GM19023 (cell line): ENCODE measurements around the gene TTC5.
"Not testable (repeated sequence)": the region's sequence is repeated elsewhere in the genome, so short reads cannot be mapped to it uniquely, and the experiment has no call there.

Experiments
- ATAC-seq: cut with Tn5 transposase; IDR thresholded peaks from one replicate; pipeline ENCODE4 v1.9.1; 2021; ENCODE audit warnings: mild to moderate bottlenecking, moderate library complexity; ENCODE audit not compliant: unreplicated experiment

TTC5 gene, protein sequence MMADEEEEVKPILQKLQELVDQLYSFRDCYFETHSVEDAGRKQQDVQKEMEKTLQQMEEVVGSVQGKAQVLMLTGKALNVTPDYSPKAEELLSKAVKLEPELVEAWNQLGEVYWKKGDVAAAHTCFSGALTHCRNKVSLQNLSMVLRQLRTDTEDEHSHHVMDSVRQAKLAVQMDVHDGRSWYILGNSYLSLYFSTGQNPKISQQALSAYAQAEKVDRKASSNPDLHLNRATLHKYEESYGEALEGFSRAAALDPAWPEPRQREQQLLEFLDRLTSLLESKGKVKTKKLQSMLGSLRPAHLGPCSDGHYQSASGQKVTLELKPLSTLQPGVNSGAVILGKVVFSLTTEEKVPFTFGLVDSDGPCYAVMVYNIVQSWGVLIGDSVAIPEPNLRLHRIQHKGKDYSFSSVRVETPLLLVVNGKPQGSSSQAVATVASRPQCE

GRCh38 chr14:20305265-20306078 lies at the start of gene TTC5:
Gene TTC5 (minus strand): TSS chr14:20305951. CDS start chr14:20305937, 14 bp downstream.
- peak; percentile 97 for ATAC-seq

- ATAC-seq, result no peak
These were observed 45.1 kb upstream of the TTC5 start for GRCh38 chr14:20350860-20351259.

- no peak for ATAC-seq
These were observed 44.5 kb upstream of the TTC5 start for GRCh38 chr14:20350282-20350681.

- ATAC-seq, result no peak
These were observed 42.0 kb upstream of the TTC5 start for GRCh38 chr14:20347747-20348146.

DNA sequence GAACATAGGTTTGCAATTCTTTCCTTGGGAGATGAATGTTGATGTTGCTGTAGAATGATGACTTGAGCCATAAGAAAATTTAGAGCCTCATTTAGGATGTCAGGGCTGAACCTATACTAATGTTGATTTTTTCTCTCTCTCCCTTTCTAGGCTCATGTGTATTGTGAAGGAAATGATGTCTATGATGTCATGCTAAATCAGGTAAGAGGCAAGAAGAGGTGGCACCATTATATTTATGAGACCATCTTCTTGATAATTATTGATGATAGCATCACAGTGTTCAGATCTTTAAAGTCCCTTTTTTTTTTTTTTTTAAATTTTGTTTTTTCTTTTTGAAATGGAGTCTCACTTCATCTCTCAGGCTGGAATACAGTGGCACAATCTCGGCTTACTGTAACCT lies 41.0 kb upstream of the TTC5 start:
- ATAC-seq, result no peak

- ATAC-seq, result no peak
These were observed 39.6 kb upstream of the TTC5 start for GRCh38 chr14:20345366-20345765.

DNA sequence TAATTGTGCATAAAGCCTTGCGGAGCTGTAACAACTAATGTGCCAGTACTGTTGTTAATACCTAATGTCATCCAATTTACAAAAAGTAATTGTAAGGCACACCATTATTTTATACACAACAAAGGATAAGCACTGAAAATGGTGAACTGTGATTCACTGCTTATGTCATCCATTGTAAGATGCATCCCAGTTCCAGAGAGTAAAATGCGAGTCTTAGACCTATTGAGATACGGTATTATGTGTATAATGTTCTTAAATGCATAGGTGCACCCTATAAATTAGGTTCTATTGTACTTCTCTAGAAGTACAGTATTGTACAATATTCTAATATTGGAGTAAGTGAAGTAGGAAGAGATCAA lies 38.1 kb upstream of the TTC5 start:
- ATAC-seq, result no peak

DNA sequence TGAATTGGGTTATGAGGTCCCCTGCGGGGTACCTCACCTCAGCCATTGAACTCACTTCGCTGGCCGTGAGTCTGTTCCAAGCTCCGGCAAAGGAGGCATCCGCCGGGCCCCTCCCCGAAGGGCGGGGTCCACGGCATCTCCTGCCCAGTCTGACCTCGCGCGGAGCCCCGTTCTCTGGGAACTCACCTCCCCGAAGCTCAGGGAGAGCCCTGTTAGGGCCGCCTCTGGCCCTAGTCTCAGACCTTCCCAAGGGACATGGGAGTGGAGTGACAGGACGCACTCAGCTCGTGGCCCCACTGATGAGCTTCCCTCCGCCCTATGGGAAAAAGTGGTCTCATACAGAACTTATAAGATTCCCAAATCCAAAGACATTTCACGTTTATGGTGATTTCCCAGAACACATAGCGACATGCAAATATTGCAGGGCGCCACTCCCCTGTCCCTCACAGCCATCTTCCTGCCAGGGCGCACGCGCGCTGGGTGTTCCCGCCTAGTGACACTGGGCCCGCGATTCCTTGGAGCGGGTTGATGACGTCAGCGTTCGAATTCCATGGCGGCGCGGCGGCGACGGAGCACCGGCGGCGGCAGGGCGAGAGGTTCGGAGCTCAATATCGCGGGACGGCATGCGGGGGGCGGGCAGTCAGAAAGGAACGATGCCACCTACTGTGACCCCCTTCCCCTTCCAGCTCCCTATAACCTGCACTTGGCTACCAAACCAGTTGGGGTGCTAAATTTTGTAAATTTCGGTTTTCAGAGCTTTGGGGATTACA lies 37.5 kb upstream of the TTC5 start, which contains the start of gene PARP2:
TSS of gene PARP2 (plus strand) at position 544 of the 770 bp plus-strand sequence. CDS start at position 551, 7 bp downstream.
- peak; percentile 92 for ATAC-seq

DNA sequence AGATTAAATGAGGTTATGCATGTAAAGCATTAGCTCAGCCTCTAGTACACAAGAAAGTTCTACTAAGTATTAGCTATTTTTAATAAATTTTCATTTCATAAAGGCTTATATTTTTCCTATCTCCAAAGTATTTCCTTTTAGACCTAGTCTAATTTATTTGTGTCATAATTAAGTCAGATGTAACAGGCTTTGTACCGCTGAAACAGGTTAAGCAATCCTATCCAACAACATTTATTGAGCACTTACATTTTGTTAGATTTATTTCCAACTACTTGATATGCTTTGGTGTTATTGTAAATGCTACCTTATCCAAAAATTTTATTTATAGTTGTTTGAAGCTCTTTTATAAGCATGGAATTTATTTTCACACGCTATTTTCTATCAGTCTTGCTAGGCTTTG lies 35.9 kb upstream of the TTC5 start:
- no peak for ATAC-seq

DNA sequence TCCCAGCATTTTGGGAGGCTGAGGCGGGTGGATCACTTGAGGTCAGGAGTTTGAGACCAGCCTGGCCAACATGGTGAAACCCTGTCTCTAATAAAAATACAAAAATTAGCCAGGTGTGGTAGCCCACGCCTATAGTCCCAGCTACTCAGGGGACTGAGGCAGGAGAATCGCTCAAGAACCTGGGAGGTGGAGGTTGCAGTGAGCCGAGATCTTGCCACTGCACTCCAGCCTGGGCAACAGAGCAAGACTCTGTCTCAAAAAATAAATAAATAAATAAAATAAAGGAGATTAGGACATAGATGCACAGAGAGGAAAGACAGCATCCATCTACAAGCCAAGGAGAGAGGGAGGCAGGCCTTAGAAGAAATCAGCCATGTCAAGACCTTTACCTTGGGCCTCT lies 35.3 kb upstream of the TTC5 start:
- ATAC-seq, result not testable (repeated sequence)

DNA sequence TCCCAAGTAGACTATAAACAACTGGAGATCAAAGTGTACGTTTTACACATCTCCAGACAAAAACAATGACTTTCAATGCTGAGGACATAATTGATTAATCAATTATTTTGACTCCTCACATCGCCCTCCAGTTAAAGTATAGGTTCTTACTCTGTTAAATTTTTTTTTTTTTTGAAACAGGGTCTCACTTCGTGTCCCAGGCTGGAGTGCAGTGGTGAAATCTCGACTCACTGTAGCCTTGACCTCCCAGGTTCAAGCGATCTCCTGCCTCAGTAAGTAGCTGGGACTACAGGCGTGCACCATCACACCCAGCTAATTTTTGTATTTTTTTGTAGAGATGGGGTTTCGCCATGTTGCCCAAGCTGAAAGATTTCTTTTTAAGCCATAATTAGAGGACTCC lies 28.3 kb upstream of the TTC5 start:
- ATAC-seq, result no peak

DNA sequence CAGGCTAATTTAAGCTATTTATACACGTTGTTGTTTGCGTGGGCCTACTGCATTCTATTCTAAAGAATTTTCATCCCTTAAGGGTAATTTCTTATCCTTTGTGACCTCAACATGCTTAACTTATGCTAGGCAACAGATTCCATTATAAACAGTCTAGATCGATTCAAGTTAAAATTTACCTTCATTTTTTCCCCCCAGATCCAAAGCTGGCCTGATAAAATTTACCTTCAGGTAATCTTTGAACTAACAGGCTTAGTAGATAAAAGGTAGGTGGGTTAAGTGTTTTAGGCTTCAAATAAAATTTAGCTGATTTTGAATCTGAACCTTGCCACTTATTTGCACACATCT lies 27.7 kb upstream of the TTC5 start:
- ATAC-seq, result no peak

GRCh38 chr14:20332788-20333493 lies 27.2 kb upstream of the TTC5 start, which contains the start of gene CCNB1IP1:
Gene CCNB1IP1 (minus strand): TSS chr14:20333279. CDS start chr14:20316523, 16,756 bp downstream.
- peak; percentile 99 for ATAC-seq

DNA sequence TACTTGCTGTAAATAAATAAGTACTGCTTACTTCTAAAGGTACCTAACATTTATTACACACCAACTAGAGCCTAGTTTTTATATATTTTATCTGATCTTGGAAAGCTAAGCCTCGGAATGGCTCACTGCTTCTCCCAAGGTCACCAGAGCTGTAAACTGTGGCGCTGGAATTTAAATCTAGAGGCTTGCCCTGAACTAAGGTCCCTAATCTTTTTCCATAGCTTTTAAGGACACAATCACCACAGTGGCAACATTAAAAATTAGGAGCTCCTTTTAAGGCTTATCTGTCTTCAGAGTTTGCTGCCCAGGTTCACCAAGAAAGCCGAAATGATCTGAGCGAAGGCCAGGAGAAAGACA lies 26.7 kb upstream of the TTC5 start:
- ATAC-seq, result no peak

GRCh38 chr14:20331053-20331613 lies 25.4 kb upstream of the TTC5 start:
- ATAC-seq, result no peak

GRCh38 chr14:20329355-20329754 lies 23.6 kb upstream of the TTC5 start:
- no peak for ATAC-seq

- no peak for ATAC-seq
These were observed 23.0 kb upstream of the TTC5 start for GRCh38 chr14:20328705-20329104.

GRCh38 chr14:20327005-20327869 lies 21.5 kb upstream of the TTC5 start:
- ATAC-seq, result peak; percentile 55

DNA sequence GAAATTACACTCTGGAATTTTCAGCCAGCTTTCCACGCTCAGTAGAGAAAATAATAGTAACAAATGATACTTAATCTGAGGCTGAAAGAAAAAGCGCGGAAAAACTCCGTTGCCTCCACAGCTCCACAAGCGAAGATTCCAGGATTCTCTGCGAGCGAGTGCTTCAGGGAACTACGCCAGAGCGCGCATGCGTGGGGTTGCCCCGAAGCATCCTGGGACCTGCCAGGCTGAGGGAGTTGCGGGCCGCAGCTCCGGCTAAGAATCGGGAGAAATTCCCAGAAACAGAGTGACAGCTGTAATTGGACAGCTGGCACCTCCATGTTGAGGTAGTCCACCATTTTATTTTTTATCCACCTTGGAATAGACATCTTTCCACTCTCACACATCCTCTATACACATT lies 12.0 kb upstream of the TTC5 start:
- no peak for ATAC-seq
